Stimulated activated CD8-positive, alpha-beta memory T cell treated with anti-CD3 and anti-CD28 coated beads, Interleukin-15, amount 100 ng/mL, for 24 hours (primary cell): ENCODE data around the gene FICD.
A peak's percentile ranks its signal among the peaks of the same experiment; 100 is the strongest.

Experiments used
- DNase-seq: peaks from one replicate; pipeline ENCODE4 v3.0.0-alpha.2; 2020; ENCODE audit warnings: low read depth

The FICD gene

DNA sequence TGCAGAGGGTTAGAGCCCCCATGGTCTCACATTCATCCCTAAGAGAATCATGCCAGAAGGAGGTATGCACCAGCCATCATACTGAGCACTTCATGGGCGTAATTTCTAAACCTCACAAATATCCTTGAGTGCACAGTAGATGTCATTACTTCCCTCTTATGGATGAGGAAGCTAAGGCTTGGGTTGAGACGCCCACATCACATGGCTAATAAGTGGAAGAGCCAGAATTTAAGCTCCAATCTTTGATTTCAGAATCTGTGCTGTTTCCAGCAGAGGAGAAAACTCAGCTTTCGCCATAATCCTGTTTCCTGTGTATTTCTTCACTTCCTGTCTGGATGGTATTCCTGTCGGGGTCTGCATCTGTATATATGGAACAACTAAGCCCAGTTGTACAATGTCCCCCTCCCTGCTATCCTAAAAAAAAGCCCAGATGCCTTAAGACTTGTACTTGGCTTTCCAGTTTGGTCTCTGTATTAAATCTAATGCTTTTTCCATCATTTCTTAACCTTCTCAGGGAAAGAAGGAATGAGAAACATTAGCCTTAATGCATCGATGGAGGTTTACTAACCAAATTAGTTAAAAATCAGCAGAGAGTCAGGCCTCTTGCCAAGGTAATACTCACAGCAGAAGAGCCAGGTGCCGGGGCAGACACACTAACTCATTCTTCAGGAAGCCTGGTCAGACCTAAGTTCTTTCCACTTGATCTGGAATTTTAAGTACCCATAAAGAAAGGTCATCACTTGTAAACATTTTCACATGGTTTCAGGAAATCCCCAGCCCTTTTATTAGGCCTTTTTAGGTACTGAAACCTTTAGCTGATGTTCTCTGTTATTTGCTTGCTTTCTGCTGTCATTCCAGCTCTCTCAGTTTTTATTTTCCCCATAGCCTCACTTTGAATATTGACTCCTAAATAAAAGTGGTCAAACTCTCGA is 52.6 kb downstream of the FICD start:
- no peak for DNase-seq

DNA sequence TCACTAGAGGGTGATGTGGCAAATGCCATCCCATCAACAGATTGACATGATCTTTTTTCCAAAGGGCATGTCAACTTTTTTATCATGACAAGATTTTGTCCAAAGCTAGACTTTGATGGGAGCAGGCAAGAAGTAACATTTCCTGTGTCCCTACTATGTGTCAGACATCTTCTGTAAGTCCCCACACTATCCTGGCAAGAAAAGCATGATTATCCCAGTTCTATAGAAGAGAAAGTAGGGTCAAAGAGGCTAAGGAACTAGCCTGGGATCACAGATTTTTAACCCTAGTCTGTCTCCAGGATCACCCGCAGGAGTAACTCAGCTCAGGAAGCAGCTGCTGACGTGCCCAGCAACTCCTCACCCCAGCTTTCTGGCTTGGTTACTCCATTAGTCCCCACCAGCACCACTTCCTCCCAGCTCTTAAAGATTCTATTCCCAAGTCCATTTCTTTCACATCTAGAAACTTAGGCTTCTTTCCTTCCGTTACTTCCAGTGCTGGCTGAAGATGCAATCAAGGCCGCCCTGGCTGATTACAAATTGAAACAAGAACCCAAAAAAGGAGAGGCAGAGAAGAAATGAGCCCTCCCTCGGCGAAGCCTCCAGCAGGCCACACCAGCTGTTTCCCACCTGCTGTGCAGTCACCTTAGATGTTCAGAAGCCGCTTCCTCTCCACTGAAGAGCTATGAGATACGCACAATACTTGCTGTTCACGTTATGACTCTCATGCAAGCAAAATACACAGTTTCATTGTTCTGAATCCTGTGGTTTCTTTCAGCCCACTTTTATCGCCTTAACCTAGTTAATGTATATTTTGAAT is 53.5 kb downstream of the FICD start:
- DNase-seq, result peak; percentile 21
